GM12875 (cell line): Measurements from ENCODE around the gene CCDC183.
"Not testable (repeated sequence)": the region's sequence is repeated elsewhere in the genome, so short reads cannot be mapped to it uniquely, and the experiment has no call there.

Source experiments
- H3K4me3 ChIP-seq: one replicate; pipeline ENCODE4 v1.5.1; 2011; ENCODE audit warnings: low read depth, low read length, control low read depth
- TF ChIP-seq, protein P1 (sequence below): IDR thresholded peaks from 2 replicates; pipeline ENCODE4 v1.5.1; 2011; ENCODE audit warnings: low read depth, mild to moderate bottlenecking, control low read depth, inconsistent platforms, low read length, moderate library complexity, borderline replicate concordance; ENCODE audit not compliant: insufficient read depth

The CCDC183 gene

DNA sequence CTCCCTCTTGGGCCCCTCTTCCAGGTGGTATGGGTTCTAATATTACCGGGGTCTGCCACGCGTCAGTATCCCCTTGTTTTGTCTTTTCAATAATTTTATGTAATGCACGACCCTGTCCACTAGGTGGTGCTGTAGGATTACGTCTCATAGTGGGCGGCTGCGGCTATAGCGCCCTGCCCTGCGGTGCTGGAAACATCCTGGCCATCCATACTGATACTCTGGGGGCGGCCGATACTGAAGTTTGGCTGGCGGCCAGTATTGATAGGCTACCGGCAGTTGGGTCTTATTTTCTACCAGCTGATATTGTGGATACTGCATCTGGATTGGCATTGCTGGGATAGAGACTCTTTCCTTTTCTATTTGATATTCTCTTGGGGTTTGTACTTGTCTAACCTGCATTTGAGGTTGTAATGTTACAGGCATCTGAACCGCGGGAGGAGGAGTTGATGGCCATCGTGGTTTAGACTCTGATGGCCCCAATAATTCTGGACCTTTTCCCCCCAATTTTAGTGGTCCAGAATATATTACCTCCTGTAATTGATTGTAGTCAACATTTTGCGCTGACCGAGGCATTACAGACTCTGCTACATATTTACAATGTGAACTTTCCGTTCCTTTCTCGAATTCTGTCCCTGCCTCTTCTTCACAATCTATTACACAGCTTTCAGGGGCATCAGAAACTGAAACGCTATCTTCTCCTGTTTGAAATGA, 8.3 kb upstream of the CCDC183 start:
- TF ChIP-seq, protein P1, sequence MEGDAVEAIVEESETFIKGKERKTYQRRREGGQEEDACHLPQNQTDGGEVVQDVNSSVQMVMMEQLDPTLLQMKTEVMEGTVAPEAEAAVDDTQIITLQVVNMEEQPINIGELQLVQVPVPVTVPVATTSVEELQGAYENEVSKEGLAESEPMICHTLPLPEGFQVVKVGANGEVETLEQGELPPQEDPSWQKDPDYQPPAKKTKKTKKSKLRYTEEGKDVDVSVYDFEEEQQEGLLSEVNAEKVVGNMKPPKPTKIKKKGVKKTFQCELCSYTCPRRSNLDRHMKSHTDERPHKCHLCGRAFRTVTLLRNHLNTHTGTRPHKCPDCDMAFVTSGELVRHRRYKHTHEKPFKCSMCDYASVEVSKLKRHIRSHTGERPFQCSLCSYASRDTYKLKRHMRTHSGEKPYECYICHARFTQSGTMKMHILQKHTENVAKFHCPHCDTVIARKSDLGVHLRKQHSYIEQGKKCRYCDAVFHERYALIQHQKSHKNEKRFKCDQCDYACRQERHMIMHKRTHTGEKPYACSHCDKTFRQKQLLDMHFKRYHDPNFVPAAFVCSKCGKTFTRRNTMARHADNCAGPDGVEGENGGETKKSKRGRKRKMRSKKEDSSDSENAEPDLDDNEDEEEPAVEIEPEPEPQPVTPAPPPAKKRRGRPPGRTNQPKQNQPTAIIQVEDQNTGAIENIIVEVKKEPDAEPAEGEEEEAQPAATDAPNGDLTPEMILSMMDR = peak; percentile 67
- no peak overlapping the region for H3K4me3 ChIP-seq

DNA sequence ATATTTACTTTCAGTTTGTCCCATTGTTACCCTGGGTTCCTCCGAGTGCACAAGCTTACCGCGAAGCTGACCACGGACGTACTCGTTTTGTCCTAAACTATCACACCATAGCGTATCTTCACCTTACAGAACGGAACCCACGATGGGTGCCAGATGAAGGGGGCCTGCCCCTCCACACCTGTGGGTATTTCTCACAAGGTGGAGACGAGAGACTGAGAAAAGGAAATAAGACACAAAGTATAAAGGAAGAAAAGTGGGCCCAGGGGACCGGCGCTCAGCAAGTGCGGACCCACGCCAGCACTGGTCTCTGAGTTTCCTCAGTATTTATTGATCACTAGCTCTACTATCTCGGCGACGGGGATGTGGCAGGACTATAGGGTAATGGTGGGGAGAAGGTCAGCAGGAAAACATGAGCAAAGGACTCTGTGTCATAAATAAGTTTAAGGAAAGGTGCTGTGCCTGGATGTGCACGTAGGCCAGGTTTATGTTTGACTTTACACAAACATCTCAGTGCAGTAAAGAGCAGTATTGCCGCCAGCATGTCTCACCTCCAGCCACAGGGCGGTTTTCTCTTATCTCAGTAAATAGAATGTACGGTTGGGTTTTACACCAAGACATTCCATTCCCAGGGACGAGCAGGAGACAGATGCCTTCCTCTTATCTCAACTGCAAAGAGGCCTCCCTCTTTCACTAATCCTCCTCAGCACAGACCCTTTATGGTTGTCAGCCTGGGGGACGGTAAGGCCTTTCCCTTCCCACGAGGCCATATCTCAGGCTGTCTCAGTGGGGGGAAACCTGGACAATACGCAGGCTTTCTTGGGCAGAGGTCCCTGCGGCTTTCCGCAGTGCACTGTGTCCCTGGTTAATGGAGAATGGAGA, 7.3 kb upstream of the CCDC183 start:
- H3K4me3 ChIP-seq = not testable (repeated sequence)

DNA sequence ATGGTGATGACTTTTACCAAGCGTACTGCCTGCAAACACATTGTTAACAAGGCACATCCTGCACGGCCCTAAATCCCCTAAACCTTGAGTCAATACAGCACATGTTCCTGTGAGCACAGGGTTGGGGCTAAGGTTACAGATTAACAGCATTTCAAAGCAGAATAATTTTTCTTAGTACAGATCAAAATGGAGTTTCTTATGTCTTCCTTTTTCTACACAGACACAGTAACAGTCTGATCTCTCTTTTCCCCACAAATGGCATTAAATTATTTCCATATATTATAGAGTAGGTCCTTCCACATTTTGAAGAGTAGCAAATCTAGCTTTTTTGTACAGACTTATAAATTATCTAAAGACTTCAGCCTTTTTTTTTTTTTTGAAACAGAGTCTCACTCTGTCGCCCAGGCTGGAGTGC, 6.6 kb upstream of the CCDC183 start:
- TF ChIP-seq, protein P1 = no peak
- H3K4me3 ChIP-seq = no peak overlapping the region

DNA sequence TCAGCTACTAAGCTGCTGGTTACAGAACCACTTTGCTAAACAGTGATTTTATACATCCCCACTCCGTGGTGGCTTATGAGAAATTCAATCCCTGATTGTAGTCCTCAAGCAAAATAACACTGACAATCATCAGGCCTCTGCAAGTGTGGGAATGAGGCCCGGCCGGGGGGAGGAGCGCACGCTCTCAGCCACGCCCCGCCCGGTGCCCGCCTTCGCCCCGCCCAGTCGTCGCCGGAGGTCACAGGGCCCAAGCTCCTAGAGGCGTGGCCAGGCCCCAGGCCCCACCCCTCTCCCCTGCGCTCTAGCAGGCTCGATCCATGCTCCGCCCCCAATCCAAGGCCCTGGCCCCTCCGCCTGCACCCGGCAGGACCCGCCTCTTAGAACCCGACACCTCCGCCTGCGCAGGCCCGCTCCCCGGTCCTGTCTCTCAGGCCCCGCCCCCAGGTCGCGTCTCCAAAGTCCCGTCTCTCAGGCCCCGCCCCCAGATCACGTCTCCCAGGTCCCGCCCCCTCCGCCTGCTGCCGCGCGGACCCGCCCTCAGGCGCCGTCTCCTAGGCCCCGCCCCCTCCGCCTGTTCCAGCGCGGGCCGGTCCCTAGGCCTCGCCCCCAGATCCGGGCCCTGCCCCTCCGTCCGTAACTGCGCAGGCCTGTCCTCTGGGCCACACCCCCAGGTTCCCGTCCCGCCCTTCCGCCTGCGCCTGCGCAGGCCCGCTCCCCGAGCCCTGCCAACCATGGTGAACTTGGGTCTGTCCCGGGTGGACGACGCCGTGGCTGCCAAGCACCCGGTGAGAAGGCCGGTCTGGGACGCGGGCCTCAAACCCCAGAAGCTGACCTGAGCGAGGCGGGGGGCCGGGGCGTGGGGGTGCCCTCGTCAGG, 5.3 kb upstream of the CCDC183 start, which contains the start of gene TMEM141:
TMEM141 (plus strand) TSS at position 705 of the 876 bp plus-strand sequence; CDS start at position 732, 27 bp downstream.
- TF ChIP-seq, protein P1 = no peak
- H3K4me3 ChIP-seq = peak within 1 kb of the TSS; percentile 92

DNA sequence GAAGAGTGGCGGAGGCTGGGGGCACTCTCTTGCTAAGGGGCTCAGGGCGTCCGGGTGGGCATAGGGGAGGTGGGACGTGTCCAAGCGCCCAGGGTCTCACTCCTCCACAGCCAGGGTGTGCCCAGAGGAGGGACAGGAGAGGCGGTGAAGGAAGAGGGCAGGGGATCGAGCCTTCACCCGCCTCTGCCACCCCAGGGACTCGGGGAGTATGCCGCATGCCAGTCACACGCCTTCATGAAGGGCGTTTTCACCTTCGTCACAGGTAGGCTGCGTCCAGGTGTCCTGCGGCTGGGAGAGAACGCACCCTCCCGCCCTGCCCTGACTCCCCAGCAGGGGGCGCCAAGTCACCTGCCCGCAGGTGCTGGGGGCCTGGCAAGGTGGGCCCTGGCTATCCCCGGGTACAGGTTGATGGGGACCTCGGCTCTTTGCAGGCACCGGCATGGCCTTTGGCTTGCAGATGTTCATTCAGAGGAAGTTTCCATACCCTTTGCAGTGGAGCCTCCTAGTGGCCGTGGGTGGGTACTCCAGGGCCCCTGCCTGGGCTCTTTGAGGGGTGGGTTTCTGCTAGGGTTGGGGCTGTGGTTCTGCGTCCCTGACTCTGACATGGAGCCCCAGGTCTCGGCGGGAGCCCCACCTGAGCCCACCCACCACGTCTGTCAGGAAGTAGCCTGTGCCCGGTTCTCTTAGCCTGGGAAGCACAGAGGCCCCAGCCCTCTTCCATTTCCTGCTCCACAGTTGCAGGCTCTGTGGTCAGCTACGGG, 4.4 kb upstream of the CCDC183 start:
- TF ChIP-seq, protein P1 = peak; percentile 96
- peak overlapping the region; percentile 92 for H3K4me3 ChIP-seq

DNA sequence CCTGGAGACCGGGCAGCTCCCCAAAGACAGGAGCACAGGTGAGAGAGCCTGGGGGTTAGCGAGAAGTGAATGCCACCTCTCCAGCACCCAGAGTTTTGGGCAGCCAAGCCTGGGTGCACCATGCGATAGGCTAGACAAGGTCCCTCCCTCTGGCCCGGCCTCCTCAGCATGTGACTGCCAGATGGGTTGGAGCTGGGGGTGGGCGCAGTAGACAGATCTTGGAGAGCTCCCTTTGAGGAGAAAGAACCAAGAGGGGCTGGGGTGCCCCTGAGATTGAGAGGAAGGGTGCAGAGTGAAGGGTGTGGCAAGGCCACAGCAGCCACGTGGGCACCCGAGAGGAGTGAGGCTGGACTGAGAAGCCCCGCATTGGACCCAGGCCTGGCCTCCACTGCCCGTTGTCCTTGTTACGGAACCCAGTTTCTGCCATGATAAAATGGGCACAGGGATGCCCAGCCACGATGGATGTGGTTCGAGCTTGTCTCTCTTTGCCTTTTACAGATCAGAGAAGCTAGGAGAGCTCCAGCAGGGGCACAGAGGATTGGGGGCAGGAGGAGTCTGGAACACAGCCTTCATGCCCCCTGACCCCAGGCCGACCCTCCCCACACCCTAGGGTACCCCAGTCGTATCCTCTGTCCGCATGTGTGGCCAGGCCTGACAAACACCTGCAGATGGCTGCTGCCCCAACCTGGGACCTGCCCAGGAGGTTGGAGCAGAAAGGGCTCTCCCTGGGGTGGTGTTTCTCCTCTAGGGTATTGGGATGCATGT, 3.6 kb upstream of the CCDC183 start:
- peak overlapping the region; percentile 92 for H3K4me3 ChIP-seq
- TF ChIP-seq, protein P1 = no peak
